AG10803 (cell line): Measurements from ENCODE around the gene SEPTIN7.

Experiments
- DNase-seq: peaks from one replicate; pipeline ENCODE4 v3.0.0; 2010; ENCODE audit warnings: low read depth
- H3K4me3 ChIP-seq: 2 replicates; pipeline ENCODE4 v1.5.1; 2011; ENCODE audit warnings: mild to moderate bottlenecking, low read length, control low read depth
- CTCF ChIP-seq: conservative IDR thresholded peaks from 2 replicates; pipeline ENCODE4 v1.5.1; 2011; ENCODE audit warnings: mild to moderate bottlenecking, low read length, control low read depth, inconsistent platforms

The SEPTIN7 gene

DNA sequence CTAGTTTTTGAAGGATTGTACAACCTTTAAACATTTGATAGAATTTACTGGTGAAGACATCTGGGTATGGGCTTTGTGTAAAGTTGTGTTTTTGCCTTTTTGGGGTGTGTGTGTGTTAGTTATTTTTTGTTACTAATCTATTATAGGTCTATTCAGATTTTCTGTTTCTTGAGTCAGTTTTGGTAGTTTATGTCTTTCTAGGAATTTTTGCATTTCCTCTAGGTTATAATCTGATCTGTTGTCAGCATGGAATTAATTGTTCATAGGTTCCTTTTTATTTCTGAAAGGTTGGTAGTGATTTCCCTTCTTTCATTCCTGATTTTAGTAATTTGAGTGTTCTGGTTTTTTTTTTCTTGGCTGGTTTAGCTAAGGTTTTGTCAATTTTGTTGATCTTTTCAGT lies 17.7 kb downstream of the SEPTIN7 start:
- TF ChIP-seq CTCF = no peak
- no peak overlapping the region for H3K4me3 ChIP-seq
- DNase-seq = no peak

- H3K4me3 ChIP-seq = no peak overlapping the region
- DNase-seq = no peak
- TF ChIP-seq CTCF = no peak
These were observed 18.5 kb downstream of the SEPTIN7 start for GRCh38 chr7:35819310-35819709.

DNA sequence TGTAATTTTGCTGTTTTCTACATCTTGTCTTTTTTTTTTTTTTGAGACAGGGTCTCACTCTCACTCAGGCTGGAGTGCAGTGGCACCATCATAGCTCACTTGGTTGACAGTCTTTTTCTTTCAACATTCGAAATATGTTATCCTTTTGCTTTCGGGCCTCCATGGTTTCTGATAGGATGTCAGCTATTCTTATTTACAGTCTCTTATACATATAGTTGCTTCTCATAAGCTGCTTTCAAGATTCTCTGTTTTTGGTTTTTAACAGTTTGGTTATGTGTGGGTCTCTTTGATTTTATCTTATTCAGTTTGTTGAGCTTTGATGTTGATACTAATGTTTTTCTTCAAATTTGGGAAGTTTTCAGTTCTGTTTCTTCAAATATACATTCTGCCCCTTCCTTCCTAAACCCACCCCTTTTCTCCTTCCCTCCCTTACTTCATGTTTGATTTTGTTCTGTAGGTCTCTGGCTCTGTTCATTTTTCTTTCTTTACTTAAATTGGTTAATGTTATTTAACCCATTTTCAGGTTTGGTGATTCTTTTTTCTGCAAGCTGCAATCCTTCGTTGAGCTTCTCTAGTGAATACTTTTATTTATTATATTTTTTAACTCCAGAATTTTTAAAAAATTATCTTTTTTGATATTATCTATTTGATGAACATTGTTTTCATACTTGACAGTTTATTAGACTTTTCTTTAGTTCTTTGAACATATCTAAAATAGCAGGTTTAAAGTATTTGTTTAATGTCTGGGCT lies 19.3 kb downstream of the SEPTIN7 start:
- no peak overlapping the region for H3K4me3 ChIP-seq
- no peak for TF ChIP-seq CTCF
- no peak for DNase-seq

- TF ChIP-seq CTCF = no peak
- no peak for DNase-seq
- no peak overlapping the region for H3K4me3 ChIP-seq
These were observed 20.0 kb downstream of the SEPTIN7 start for GRCh38 chr7:35820858-35821257.

- no peak for TF ChIP-seq CTCF
- H3K4me3 ChIP-seq = no peak overlapping the region
- no peak for DNase-seq
These were observed 22.6 kb downstream of the SEPTIN7 start for GRCh38 chr7:35823440-35823839.

DNA sequence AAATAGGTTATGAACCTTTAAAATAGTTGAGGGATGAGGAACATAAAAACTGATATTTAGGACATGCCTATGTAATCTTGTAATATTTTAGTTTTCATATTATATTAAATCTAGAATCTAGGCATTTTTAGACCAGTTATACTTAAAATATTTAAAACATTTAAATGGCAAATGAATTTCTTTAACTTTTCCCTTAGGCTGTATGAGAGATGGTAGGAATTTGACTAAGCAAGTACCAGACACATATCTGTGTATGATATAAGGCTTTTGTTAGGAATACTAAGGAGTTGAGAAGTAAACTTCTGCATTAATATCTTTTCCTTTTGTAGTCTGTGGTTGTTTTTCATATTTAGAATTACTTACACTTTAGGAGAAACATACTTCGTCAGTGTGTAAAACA lies 25.1 kb downstream of the SEPTIN7 start:
- TF ChIP-seq CTCF = no peak
- no peak for DNase-seq
- H3K4me3 ChIP-seq = no peak overlapping the region

DNA sequence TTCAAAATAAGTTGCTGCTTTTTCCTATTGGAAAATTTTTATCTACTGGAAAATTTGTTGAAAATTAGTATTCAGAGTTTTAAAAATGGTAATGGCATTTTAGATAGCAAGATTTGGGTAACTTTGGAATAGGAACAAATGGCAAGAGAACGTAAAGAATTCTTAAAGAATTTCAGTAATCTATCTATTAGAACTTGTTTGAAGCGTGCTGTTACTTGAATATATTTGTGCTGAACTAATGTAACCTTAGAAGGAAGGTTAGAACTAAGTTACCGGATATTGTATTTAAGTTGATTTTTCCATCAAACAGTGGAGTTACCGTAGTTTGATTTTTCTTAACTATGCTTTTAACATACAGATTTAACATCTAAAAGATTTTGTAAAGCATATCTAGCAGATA lies 25.9 kb downstream of the SEPTIN7 start:
- no peak overlapping the region for H3K4me3 ChIP-seq
- TF ChIP-seq CTCF = no peak
- DNase-seq = no peak
